Hindlimb muscle (tissue), 1 donor: Measurements from ENCODE around the gene OSTC. TPM values are rescaled to one million over a fixed set of nuclear protein-coding genes. Genes with fewer than 3 reads are reported as not detected.
A peak's percentile ranks its signal among the peaks of the same experiment; 100 is the strongest.

ENCODE experiments used
- DNase-seq: peaks from one replicate; pipeline ENCODE4 v3.0.0-alpha.2; 2013
- polyA plus RNA-seq: library from polyadenylated mRNA; unstranded; fragments of 120-200 nt; gene quantifications from one replicate; pipeline ENCODE4 v1.2.1, GENCODE V29; 2013; ENCODE audit not compliant: insufficient read length

OSTC gene
- 127 TPM for polyA plus RNA-seq

- DNase-seq: peak; percentile 94
Measured at GRCh38 chr4:108650212-108651013, at the start of gene OSTC. Gene OSTC, plus strand, starts transcription at chr4:108650599. Its CDS starts 57 bp downstream, at chr4:108650656.

- no peak for DNase-seq
Measured at GRCh38 chr4:108601106-108601505, 49.3 kb upstream of the OSTC start.

DNA sequence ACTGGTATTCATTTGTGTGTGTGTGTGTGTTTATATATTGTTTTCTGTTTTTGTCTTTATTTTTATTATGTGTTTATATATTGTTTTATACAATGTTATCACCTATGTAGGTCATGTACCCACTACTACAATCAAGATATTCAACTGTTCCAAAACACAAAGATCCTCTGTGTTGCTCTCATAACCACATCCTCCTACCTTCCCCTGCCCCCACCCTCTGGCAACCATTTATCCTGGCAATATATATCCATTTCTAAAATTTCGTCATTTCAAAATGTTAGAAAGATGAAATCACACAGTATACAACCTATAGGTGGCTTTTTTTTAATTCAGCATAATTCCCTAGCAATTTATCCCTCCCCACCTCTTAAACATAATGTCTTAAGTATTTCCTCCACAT, 48.9 kb upstream of the OSTC start:
- DNase-seq: no peak

- DNase-seq: no peak
Measured at GRCh38 chr4:108602163-108602562, 48.2 kb upstream of the OSTC start.

DNA sequence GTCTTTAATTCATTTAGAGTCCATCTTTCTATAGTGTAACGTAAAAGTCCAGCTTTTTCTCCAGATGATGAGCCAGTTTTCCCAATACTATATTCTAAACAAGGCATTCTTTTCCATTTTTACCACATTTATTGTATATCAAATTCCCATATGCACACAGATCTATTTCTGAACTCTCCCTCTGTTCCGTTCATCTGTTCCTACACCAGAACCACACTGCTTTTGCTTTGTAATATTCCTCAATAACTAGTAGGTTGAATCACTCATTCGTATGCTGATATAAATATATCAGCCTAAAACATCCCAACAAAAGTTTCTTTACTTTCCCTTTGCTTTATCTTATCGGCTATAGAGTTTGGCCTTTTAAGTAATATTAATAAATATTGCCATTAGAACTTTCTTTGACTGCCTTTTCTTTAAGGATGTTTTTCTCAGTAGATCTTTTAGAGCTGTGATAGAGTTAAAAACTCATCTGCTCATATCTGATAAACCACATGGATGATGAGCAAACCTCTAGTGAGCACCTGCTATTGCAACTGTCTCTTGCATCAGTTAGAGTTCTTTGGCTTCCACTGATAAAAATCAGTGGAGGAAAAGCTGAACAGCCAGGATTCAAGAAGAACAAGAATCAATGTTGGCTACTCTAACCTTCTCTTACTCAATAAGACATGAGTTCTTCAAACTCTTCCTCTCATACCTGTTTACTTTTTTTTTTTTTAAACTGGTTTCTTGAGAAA, 43.2 kb upstream of the OSTC start:
- DNase-seq: no peak

DNA sequence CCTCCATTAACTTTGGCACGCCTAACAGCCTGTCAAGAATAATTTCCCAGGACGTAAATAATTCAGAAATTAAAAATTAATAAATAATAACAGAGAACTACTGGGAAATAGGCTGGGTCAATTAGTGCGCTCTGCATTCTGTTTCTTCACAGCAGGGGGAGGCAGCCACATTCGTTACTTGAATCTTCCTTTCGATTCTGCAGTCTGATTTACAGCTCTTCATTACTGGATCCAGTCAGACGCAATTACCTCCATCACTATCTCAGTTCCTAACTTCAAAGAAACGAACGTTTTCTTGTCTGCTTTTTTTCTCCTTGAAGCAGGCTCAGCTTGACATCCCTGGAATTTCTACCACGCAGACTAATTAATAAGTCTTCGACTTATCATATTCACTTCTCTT, 39.0 kb upstream of the OSTC start:
- no peak for DNase-seq

DNA sequence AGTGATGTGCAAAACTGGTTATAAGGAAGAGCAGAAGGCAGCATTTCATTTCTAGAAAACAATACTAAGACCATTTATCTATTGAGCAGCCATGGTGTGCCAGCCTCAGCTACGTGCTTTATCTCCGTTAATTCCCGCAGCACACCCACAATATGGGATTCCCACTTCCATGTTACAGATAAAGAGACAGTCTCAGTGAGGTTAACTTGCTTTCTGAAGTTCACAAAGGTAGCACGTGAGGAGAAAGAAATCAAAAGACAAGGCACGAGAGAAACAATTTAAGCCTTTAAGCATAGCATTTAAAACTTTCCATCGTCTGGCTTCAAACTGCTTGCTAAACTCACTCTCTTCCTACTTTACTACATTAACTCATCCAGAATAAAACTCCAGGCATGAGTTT, 38.0 kb upstream of the OSTC start:
- no peak for DNase-seq

DNA sequence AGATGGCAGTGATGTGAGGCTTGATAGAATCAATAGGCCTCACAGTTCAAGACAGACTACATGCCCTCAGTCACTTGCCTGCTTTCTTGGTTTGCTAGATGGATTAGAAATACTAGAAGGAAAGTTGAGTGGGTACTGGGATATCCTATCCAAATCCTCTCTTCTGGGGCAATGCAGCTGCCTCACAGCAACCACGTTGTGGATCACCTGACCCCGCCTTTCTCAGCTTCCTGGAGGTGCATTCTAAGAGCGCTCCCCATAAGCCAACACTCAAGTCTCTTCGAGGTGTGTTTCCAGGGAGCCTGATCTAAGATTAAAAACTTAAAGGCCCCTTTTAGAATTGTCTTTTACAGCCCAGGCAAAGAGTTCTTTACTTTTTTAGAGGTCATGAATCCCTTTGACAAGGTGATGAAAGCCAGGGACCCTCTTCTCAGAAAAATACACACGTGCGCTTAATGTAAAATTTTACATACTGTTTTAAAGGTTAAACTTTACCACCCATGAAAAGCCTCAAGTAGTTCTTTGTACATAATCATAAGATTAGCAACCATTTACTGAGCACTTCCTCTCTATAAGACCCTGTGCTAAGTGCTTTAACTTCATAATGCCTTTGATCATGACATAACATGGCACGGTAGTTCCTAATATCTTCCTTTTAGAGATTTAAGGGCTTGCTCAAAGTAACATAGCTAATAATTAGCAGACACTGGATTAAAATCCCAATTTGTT, 30.9 kb upstream of the OSTC start:
- DNase-seq: no peak

DNA sequence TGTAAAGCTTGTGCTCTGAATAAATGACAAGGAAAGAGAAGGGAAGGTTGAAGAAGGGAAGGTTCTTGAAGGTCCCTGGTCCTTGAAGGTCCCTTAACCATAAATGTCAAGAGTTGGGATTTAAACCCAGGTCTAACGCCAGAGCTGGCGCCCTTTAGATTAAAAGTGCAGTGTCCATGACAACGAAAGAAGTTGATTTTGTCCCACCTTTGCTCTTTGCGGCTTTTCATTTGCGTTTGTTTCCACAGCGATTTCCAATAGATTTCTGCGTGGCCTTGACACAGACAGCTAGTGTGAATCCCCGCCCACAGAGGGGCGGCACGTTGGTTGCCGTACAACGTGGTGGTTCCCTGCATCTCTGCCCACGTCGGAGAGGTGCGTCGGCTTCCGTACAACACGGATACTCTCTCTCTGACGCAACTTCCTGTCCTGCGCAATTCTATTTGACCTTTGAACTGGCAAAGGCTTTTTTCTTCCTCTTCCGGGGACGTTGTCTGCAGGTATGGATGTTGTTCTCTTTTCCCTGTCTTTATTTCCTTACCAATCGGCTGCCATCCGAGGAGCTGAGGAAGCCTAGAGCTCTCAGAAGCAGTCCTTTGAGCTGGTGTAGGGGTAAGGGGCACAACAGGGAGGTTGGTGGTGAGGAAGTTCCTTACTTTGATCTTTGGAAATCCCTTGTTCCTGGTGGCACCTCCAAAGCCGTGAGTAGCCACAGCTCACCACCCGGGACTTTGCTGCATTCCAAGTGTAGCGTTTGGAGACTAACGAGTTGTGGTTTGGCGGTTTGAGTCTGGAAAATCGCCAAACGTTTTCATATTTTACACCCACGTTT, 30.1 kb upstream of the OSTC start, which contains the start of gene RPL34:
Gene RPL34, plus strand, starts transcription at position 476 of the 832 bp plus-strand sequence. CDS start 1,384 bp downstream, outside the sequence.
- peak; percentile 98 for DNase-seq

GRCh38 chr4:108620933-108621905, 29.2 kb upstream of the OSTC start:
- DNase-seq: no peak

DNA sequence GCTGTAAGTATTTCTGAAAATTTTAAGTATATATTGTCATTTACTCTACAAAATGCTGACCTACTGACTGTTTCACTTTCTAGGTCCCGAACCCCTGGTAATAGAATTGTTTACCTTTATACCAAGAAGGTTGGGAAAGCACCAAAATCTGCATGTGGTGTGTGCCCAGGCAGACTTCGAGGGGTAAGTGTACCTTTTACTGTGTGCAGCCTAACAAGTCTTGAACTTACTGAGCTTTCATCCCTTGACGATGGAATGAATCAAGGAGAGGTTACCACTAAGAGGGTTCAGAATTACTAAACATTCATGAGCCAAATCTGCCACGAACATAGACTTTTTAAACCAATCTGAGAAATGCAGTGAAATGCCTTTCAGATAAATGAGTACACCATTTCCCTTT, 28.4 kb upstream of the OSTC start:
- no peak for DNase-seq

- no peak for DNase-seq
Measured at GRCh38 chr4:108622828-108623227, 27.6 kb upstream of the OSTC start.

GRCh38 chr4:108624263-108625056, 25.9 kb upstream of the OSTC start:
- DNase-seq: no peak

- DNase-seq: no peak
Measured at GRCh38 chr4:108626056-108626455, 24.3 kb upstream of the OSTC start.

- no peak for DNase-seq
Measured at GRCh38 chr4:108628411-108628810, 22.0 kb upstream of the OSTC start.

- no peak for DNase-seq
Measured at GRCh38 chr4:108635070-108635655, 15.2 kb upstream of the OSTC start.

DNA sequence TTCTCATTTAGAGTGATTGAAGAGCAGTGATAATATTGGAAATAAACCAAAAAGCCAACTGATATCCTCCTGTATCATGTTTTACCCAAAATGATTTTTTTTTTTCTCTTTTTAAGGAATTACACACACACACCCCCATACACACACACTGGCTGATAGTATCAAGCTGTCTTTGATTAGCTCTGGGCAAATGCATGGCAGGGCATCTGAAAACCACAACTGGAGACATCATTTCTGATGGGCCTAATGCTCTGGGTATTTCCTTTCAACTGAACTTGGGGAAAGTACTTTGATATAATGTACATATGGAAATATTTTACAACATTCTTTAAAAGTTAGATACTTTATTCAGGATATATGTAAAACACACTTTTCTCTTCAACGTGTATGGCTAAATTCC, 14.2 kb upstream of the OSTC start:
- no peak for DNase-seq

- DNase-seq: no peak
Measured at GRCh38 chr4:108637856-108638255, 12.5 kb upstream of the OSTC start.

DNA sequence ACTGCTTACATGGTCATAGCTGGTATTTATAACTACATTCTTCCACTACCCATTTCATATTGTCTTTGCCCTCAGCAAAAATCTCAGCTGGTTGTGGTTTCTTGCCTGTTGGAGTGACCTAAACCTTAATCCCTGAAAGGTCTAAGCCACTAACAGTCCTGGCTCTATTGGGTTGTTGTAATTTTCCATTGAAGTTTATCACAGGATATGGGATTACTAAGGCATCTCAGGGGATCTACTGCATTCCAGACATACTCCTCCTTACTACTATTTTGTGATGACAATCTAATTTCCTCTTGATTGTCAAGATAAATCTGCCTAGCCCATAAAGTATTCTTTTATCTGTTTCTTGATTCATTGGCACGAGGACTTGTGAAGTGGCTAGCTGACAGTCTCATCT, 6.2 kb upstream of the OSTC start:
- no peak for DNase-seq

GRCh38 chr4:108646706-108647105, 3.7 kb upstream of the OSTC start:
- no peak for DNase-seq
